HG02973 (cell line): ENCODE results near the gene NR1I3.

Source experiments
- ATAC-seq: cut with Tn5 transposase; IDR thresholded peaks from one replicate; pipeline ENCODE4 v1.9.1; 2021; ENCODE audit warnings: moderate library complexity; ENCODE audit not compliant: unreplicated experiment

Gene NR1I3

GRCh38 chr1:161219078-161219892, 18.7 kb downstream of the NR1I3 start:
- no peak for ATAC-seq

GRCh38 chr1:161218301-161219077, 19.5 kb downstream of the NR1I3 start:
- no peak for ATAC-seq

- ATAC-seq: no peak
These were observed 20.2 kb downstream of the NR1I3 start for GRCh38 chr1:161217831-161218230.

- ATAC-seq: peak; percentile 60
These were observed 20.9 kb downstream of the NR1I3 start for GRCh38 chr1:161216945-161217712.

GRCh38 chr1:161215076-161215475, 22.9 kb downstream of the NR1I3 start, which contains the start of gene FCER1G:
TSS of gene FCER1G (plus strand) at chr1:161215295. CDS start at chr1:161215322, 27 bp downstream.
- no peak for ATAC-seq

- ATAC-seq: no peak
These were observed 23.6 kb downstream of the NR1I3 start for GRCh38 chr1:161214369-161214768.

- peak; percentile 74 for ATAC-seq
These were observed 28.1 kb downstream of the NR1I3 start for GRCh38 chr1:161209790-161210409.

- ATAC-seq: no peak
These were observed 30.8 kb downstream of the NR1I3 start for GRCh38 chr1:161207173-161207572.

- no peak for ATAC-seq
These were observed 31.4 kb downstream of the NR1I3 start for GRCh38 chr1:161206411-161207140.

- peak; percentile 92 for ATAC-seq
These were observed 35.9 kb downstream of the NR1I3 start, which contains the start of gene NDUFS2 for GRCh38 chr1:161201836-161202712. TSS of gene NDUFS2 (plus strand) at chr1:161202367. CDS start at chr1:161202386, 19 bp downstream.

- no peak for ATAC-seq
These were observed 36.8 kb downstream of the NR1I3 start for GRCh38 chr1:161200992-161201835.

- no peak for ATAC-seq
These were observed 37.5 kb downstream of the NR1I3 start for GRCh38 chr1:161200421-161200991.

GRCh38 chr1:161199506-161200139, 38.4 kb downstream of the NR1I3 start:
- no peak for ATAC-seq

- ATAC-seq: no peak
These were observed 39.0 kb downstream of the NR1I3 start, which contains the start of gene ADAMTS4 for GRCh38 chr1:161198897-161199431. TSS of gene ADAMTS4 (minus strand) at chr1:161199054. CDS start at chr1:161198627, 427 bp downstream.

- no peak for ATAC-seq
These were observed 39.7 kb downstream of the NR1I3 start for GRCh38 chr1:161198194-161198896.

- ATAC-seq: no peak
These were observed 40.3 kb downstream of the NR1I3 start for GRCh38 chr1:161197560-161198193.
